ENCODE results near the gene SRP68.
"Not testable (repeated sequence)": the region's sequence is repeated elsewhere in the genome, so short reads cannot be mapped to it uniquely, and the experiment has no call there.

SRP68 gene

GRCh38 chr17:76080768-76081287 lies 8.5 kb upstream of the SRP68 start:
- Histone ChIP-seq H3K4me3 (ENCODE audit: low read length) (no peak overlapping the region), H3K4me2 (ENCODE audit: low read length) (no peak overlapping the region), H3K4me1 (ENCODE audit: control insufficient read depth, insufficient read depth, low read length) (no peaks in the 10 kb centered on the region), H3K27me3 (ENCODE audit: control insufficient read depth, insufficient read depth, low read length) (peaks cover 54% of the 10 kb centered on the region), H3K9ac (ENCODE audit: low read depth, low read length) (no peak overlapping the region), H3K36me3 (ENCODE audit: insufficient read depth, low read length) (peaks cover 29% of the 10 kb centered on the region), H3K9me3 (replicated peaks; ENCODE audit: low read length) (no peaks in the 10 kb centered on the region)

- H3K27me3 ChIP-seq (ENCODE audit: control insufficient read depth, insufficient read depth, low read length), result peaks cover 60% of the 10 kb centered on the region
- no peaks in the 10 kb centered on the region for H3K4me1 ChIP-seq (ENCODE audit: control insufficient read depth, insufficient read depth, low read length)
- H3K36me3 ChIP-seq (ENCODE audit: insufficient read depth, low read length), result peaks cover 22% of the 10 kb centered on the region
- no peak overlapping the region for H3K9ac ChIP-seq (ENCODE audit: low read depth, low read length)
- no peak overlapping the region for H3K4me2 ChIP-seq (ENCODE audit: low read length)
- no peaks in the 10 kb centered on the region for H3K9me3 ChIP-seq (replicated peaks; ENCODE audit: low read length)
- no peak overlapping the region for H3K4me3 ChIP-seq (ENCODE audit: low read length)
Measured at GRCh38 chr17:76079956-76080767, 7.8 kb upstream of the SRP68 start.

DNA sequence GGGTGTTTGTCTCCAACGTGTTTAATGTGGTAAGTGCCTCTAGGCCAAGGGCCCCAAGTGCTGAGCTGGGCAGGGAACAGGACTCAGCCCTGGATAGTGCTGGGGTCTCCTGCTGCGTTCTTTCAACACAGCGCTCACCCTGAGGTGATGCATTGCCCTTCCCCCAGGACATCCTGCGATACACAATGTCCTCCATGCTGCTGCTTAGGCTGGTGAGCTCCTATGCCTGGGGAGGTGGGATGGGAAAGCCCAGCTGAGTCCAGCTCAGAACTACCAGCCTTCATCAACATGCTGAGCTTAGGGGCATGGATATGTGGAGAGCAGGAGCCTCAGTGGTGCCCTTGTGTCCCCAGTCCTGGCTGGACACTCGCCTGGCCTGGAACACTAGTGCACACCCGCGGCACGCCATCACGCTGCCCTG lies 7.2 kb upstream of the SRP68 start:
- Histone ChIP-seq H3K4me1 (ENCODE audit: control insufficient read depth, insufficient read depth, low read length) (no peaks in the 10 kb centered on the region), H3K9me3 (replicated peaks; ENCODE audit: low read length) (no peaks in the 10 kb centered on the region), H3K4me3 (ENCODE audit: low read length) (no peak overlapping the region), H3K9ac (ENCODE audit: low read depth, low read length) (no peak overlapping the region), H3K27me3 (ENCODE audit: control insufficient read depth, insufficient read depth, low read length) (peaks cover 66% of the 10 kb centered on the region), H3K4me2 (ENCODE audit: low read length) (no peak overlapping the region), H3K36me3 (ENCODE audit: insufficient read depth, low read length) (peaks cover 16% of the 10 kb centered on the region)

- Histone ChIP-seq H3K36me3 (ENCODE audit: insufficient read depth, low read length) (peaks cover 11% of the 10 kb centered on the region), H3K9me3 (replicated peaks; ENCODE audit: low read length) (no peaks in the 10 kb centered on the region), H3K4me1 (ENCODE audit: control insufficient read depth, insufficient read depth, low read length) (no peaks in the 10 kb centered on the region), H3K9ac (ENCODE audit: low read depth, low read length) (no peak within 1 kb of the TSS), H3K4me2 (ENCODE audit: low read length) (no peak within 1 kb of the TSS), H3K27me3 (ENCODE audit: control insufficient read depth, insufficient read depth, low read length) (peaks cover 72% of the 10 kb centered on the region), H3K4me3 (ENCODE audit: low read length) (no peak within 1 kb of the TSS)
Measured at GRCh38 chr17:76078860-76079534, 6.7 kb upstream of the SRP68 start, which contains the start of gene ZACN. Gene ZACN, plus strand, starts transcription at chr17:76079182. Its CDS starts 83 bp downstream, at chr17:76079265.

- H3K36me3 ChIP-seq (ENCODE audit: insufficient read depth, low read length); H3K4me1 ChIP-seq (ENCODE audit: control insufficient read depth, insufficient read depth, low read length); H3K4me2 ChIP-seq (ENCODE audit: low read length); H3K9me3 ChIP-seq (replicated peaks; ENCODE audit: low read length); H3K9ac ChIP-seq (ENCODE audit: low read depth, low read length); H3K4me3 ChIP-seq (ENCODE audit: low read length): not testable (repeated sequence)
- H3K27me3 ChIP-seq (ENCODE audit: control insufficient read depth, insufficient read depth, low read length), result peaks cover 76% of the 10 kb centered on the region
Measured at GRCh38 chr17:76078370-76078769, 6.1 kb upstream of the SRP68 start.

DNA sequence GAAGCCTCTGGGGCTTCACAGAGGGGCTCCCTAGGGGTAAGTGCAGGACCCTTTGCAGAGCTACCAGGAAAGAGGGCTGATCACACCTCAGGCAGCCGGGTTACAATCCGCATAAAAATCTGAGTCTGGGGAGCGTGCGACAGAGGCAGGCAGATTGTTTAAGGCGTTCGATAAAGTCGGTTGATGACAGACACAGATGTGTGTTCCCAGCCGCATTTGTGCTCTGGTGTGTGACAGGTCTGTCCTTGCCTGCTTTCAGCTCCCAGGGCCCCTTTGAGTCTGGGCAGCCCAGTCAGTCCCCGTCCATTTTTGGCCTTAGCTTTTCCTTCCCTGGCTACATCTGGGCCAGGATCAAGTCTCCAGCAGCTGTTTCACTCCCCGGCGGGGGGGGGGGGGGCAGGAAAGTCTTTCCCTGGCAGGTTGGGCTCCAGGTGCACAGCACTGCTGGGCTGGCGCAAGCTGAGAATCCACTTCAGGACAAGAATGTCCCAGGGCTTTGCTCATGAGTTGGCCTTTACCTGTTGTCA lies 5.3 kb upstream of the SRP68 start:
- no peak overlapping the region for H3K4me2 ChIP-seq (ENCODE audit: low read length)
- no peak overlapping the region for H3K4me3 ChIP-seq (ENCODE audit: low read length)
- no peaks in the 10 kb centered on the region for H3K4me1 ChIP-seq (ENCODE audit: control insufficient read depth, insufficient read depth, low read length)
- peaks cover 76% of the 10 kb centered on the region for H3K27me3 ChIP-seq (ENCODE audit: control insufficient read depth, insufficient read depth, low read length)
- H3K9me3 ChIP-seq (replicated peaks; ENCODE audit: low read length), result no peaks in the 10 kb centered on the region
- H3K9ac ChIP-seq (ENCODE audit: low read depth, low read length), result no peak overlapping the region
- no peaks in the 10 kb centered on the region for H3K36me3 ChIP-seq (ENCODE audit: insufficient read depth, low read length)

- Histone ChIP-seq H3K9ac (ENCODE audit: low read depth, low read length) (no peak overlapping the region), H3K27me3 (ENCODE audit: control insufficient read depth, insufficient read depth, low read length) (peaks cover 76% of the 10 kb centered on the region), H3K9me3 (replicated peaks; ENCODE audit: low read length) (no peaks in the 10 kb centered on the region), H3K36me3 (ENCODE audit: insufficient read depth, low read length) (no peaks in the 10 kb centered on the region), H3K4me1 (ENCODE audit: control insufficient read depth, insufficient read depth, low read length) (no peaks in the 10 kb centered on the region), H3K4me2 (ENCODE audit: low read length) (no peak overlapping the region), H3K4me3 (ENCODE audit: low read length) (no peak overlapping the region)
Measured at GRCh38 chr17:76076765-76077583, 4.7 kb upstream of the SRP68 start.

DNA sequence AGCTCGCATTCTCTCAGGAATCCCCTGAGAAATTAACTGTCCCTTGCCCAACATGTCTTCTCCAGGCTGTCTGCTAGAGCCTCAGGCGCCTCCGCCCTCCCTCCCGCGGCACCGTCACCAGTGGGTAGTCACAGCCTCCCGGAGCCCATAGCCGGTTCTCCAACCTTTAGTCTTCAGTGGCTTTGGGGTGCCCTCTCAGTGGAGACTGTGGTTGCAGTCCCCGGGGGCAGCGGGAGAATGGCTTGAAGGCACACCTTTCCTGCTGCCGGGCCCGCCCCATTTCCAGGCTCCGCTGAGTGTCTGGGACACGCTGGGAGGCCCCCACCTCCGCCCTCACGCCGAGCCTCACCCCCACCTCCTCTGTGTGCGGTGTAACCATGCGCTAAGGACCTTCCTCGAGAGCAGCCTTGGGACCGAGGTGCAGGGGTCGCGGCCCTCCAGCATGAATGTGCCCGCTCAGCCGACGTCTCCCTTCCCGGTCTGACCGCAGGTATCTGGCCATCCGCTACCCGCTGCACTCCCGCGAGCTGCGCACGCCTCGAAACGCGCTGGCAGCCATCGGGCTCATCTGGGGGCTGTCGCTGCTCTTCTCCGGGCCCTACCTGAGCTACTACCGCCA lies 3.9 kb upstream of the SRP68 start:
- no peak overlapping the region for H3K4me3 ChIP-seq (ENCODE audit: low read length)
- H3K4me1 ChIP-seq (ENCODE audit: control insufficient read depth, insufficient read depth, low read length), result no peaks in the 10 kb centered on the region
- peaks cover 76% of the 10 kb centered on the region for H3K27me3 ChIP-seq (ENCODE audit: control insufficient read depth, insufficient read depth, low read length)
- H3K9me3 ChIP-seq (replicated peaks; ENCODE audit: low read length), result no peaks in the 10 kb centered on the region
- no peaks in the 10 kb centered on the region for H3K36me3 ChIP-seq (ENCODE audit: insufficient read depth, low read length)
- no peak overlapping the region for H3K4me2 ChIP-seq (ENCODE audit: low read length)
- no peak overlapping the region for H3K9ac ChIP-seq (ENCODE audit: low read depth, low read length)

GRCh38 chr17:76075364-76076145 lies 3.2 kb upstream of the SRP68 start:
- no peaks in the 10 kb centered on the region for H3K36me3 ChIP-seq (ENCODE audit: insufficient read depth, low read length)
- H3K4me2 ChIP-seq (ENCODE audit: low read length), result peak overlapping the region; percentile 30
- peaks cover 5% of the 10 kb centered on the region for H3K4me1 ChIP-seq (ENCODE audit: control insufficient read depth, insufficient read depth, low read length)
- H3K4me3 ChIP-seq (ENCODE audit: low read length), result no peak overlapping the region
- H3K9ac ChIP-seq (ENCODE audit: low read depth, low read length), result no peak overlapping the region
- no peaks in the 10 kb centered on the region for H3K9me3 ChIP-seq (replicated peaks; ENCODE audit: low read length)
- H3K27me3 ChIP-seq (ENCODE audit: control insufficient read depth, insufficient read depth, low read length), result peaks cover 70% of the 10 kb centered on the region

Data from skeletal muscle satellite cell (primary cell).